ENCODE results near the gene CD58.

The CD58 gene

DNA sequence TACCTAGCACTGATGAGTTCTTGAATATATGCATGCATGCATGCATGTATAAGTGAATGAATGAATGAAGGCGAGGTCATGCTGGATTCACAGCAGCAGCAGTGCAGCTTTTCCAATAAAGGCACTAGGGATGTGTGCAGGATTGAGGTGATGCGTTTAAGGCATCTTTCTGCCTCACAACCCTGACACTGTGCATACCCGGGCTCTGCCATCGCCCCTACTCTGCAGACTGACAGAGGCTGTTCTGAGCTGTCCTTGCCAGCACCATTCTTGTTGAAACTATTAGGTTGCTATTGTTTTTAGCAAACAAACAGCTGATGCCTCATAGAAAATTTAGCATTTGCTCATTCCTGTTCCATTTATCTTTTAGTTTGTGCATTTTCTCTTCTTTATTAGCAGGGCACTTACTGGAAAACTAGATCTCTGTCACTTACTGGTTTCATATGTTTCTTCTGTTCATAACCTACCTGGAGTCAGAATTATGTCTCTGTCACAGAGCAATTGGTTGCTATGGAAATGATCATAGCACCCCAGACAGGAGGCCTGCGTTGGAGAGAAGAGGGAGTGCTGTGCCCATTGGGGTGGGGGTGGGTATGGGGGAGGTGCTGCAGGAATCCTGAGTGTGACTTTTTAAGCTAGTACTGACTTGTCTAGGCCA lies 79.0 kb downstream of the CD58 start:
- DNase-seq: no peak

GRCh38 chr1:116490588-116490987 lies 80.2 kb downstream of the CD58 start:
- no peak for DNase-seq

GRCh38 chr1:116489231-116489697 lies 81.6 kb downstream of the CD58 start:
- DNase-seq: no peak

DNA sequence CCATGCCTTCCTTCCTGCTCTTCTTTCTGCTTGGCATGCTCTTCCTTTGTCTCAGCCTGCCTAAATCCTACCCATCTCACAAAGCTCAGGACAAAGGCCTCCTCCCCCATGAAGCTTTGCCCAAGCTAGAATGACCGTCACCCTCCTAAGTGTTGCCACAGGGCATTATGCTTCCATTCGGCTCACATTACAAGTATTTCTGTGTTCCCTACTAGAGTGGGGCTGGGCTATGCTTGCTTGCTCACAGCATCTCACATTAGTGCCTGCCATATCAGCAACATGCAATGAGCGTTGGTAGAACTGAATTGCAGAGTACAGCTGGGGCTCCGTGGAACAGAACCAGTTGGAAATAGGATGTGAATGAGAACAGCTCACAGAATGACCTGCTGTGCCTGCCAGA lies 82.8 kb downstream of the CD58 start:
- DNase-seq: no peak

DNA sequence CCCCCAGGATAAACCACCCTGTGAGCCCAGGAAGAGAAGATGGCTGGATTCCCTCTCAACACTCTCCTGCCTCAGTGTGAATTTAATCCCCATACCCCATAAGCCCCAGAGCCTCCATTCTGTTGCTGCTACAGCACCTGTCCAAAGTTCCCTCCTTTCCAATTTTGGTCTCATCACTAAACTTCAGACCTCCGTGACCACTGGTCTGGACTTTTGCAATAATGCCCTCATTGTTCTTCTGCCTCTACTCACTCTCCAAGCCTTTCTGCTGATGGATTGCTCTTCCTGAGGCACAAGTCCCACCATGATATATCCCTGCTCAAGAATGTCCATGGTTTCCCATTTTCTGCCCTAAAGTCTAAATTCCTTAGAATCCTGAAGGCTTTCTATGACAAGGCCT lies 83.2 kb downstream of the CD58 start:
- DNase-seq: no peak

DNA sequence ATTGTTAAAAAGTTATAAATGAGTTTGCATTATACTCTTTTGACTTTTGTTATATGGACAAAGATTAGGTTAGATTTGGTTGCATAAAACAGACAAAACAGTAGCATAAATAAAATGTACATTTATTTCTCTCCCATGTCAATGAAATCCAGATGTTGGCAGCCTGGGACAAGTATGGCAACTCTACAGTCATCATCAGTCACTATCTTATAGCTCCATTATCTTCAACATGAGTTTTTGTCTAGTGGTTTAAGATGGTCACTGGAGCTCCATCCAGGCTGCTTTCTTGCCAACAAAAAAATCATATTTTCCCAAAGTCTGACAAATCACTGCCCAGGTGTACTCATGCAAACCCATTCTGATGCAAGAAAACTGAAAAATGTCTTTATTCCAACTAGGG lies 83.8 kb downstream of the CD58 start:
- DNase-seq: no peak

DNA sequence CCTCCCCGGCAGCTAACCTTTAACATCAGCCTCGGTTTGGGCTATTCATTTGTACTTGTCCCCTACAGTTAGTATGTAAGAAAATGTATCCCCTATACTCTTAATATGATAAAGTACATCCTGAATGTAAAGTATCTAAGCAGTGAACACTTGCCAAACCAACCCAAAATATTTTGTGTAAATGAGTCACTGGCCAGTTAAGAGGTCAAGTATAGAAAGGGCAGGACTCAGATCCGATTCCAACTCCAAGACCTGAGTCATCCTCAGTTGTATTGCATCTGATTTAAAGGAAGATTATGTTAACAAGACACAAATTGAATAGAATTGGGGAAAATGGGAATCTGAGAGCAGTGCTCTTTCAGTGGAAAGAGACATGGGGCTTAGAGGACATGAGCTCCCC lies 84.4 kb downstream of the CD58 start:
- DNase-seq: no peak

DNA sequence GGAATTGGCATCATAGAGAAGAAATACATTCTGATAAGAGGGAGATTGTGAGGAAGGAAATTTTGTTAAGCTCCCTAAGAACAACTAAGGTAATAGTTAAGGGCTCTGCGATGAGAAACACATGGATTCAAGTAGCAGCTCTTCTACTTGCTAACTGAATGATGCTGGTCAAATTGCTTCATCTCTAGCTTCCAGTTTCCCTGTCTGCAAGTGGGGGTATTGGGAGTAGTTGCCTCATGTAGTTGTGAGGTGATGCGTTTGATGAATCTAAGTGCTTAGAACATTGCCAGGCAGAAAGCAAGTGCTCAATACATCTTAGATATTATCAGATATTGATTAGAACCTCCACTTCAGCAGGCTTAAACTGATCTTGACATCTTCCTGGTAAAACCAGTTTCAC lies 84.8 kb downstream of the CD58 start:
- DNase-seq: no peak

DNA sequence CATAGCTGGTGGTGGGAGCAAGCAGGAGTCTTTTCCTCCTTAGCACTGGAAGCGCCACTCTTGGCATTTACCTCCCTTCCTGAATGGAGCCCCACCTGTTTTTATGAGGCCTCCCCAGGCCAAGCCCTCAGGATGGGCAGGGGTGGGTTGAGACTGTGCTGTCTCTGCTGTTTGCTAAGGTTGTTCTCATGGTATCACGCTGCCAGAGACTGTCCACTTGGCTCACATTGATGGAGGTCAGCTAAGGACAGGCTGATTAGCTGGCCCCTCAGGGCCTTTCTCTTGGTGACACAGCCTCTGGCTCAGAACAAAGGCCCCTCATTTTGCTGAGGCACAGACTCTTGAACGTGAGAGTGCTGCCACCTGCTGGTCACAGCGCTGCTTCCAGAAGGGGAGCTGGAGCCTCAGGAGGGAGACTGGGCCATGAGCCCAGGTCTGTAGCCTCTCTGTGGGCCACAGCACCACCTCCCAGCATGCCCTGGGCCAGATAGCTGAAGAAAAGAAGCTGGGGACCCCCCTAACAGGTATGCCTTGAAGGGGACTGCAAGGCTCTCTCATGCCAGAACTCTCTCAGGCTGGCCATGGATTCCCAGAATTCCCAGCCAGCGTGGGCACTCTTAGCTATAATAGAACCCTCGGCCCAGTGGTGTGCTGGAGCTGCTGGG lies 85.6 kb downstream of the CD58 start:
- DNase-seq: peak; percentile 72

DNA sequence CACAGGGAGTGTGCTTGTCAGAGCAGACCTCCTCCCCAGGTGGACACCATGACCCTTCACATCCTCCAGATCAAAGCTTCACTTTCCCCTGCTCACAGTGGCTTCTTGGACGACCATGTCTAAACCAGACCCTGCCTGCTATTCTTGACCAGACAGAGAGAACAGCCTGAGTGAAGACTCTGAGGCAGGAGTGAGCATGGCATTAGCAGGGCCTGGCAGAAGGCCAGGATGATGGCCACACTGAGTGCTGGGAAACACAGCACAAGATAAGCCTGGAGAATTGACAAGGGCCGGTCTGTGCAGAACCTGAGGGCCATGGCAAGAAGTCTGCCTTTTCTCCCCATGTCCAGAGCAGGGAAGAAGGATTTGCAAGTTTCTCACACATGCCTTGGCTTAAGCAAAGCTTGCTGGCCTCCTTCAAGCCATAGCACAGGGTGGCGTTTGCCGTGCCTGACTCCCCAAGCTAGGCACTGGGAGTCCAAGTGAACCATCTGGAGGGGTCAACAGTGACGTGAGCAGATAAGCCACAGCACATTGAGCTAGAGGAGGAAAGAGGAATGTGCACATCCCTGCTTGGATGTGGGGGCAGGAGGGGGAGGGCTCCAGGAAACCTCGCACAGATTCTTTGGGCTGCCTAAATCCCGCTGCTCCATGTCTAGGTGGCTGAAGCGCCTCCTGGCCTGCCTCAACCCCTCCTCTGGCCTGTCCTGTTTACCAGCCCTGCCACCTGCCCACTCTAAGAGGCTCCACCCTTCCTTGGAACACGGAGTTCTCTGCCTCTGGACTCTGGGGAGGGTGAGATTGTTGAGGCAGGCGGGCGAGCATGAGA lies 87.1 kb downstream of the CD58 start:
- no peak for DNase-seq

GRCh38 chr1:116482490-116482889 lies 88.3 kb downstream of the CD58 start:
- no peak for DNase-seq

- DNase-seq: no peak
Observed at GRCh38 chr1:116481934-116482333, 88.9 kb downstream of the CD58 start.

GRCh38 chr1:116478621-116479020 lies 92.2 kb downstream of the CD58 start:
- DNase-seq: no peak

- DNase-seq: no peak
Observed at GRCh38 chr1:116477429-116477828, 93.4 kb downstream of the CD58 start.

- no peak for DNase-seq
Observed at GRCh38 chr1:116476321-116476720, 94.5 kb downstream of the CD58 start.

- no peak for DNase-seq
Observed at GRCh38 chr1:116475850-116476218, 95.0 kb downstream of the CD58 start.

DNA sequence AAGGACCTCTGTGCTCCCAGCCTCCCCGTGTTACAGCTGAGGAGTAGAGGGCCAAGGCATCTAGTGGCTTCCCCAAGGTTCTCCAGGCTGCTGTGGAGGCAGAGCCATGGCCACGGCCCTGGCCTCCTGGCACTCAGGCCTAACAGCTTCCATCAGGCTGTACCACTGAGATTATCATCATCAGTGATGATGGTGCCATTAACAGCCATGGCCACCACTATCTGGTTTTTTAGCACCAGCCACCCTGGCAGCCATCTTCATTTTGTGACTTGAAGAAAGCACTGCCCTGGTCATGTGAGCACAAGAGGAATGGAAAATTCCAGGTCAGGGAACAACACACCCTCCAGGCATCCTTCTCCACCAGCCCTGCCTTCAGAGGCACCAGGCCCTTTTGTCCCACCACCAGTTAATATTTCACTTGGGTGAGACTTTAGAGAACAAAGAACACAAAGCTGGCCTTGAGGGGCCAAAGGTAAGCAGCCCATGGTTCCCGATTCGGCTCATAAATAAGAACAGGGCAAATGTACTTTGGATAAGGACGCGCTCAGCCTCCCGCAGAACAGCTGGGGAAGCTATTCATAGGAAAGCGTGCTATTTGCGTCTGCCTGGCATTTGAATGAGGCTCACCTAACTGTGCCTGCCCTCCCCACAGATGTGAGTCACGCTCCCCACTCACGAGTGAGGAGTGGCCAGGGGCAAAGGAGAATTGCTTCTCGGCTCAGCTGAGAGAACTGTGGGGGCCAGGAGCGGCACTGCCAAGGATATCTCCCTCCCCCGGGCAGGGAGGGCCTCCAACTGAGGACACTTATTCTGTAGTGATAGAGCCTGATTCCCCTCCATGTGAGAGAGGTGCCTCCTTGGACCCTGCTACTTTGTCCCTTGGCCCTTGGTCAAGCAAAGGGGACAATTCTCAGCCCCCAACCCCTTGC lies 95.6 kb downstream of the CD58 start:
- no peak for DNase-seq

DNA sequence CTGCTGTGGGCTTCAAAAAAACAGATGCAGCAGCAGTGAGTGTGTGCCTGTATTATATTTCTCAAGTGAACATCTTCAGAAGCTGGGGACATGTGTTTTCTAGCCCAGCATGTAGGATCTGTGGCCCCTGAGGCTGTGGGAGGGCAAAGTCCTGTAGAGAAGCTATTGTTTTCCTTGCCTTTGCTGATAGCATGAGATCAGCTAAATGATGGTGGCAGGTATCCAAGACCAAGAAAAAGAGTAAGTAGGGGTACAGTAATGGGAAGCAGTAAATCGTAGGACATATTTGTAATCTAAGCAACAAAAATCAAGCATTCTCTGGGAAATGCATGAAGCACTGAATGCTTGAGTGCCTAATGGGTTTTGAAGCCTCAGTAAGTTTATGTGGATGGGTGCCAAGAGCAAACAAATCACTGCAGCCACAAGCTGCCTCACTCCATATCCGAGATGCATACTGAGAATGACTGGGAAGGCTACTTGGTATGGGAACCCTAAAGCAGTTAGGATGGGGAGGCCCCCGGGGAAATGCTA lies 98.3 kb downstream of the CD58 start:
- no peak for DNase-seq

DNA sequence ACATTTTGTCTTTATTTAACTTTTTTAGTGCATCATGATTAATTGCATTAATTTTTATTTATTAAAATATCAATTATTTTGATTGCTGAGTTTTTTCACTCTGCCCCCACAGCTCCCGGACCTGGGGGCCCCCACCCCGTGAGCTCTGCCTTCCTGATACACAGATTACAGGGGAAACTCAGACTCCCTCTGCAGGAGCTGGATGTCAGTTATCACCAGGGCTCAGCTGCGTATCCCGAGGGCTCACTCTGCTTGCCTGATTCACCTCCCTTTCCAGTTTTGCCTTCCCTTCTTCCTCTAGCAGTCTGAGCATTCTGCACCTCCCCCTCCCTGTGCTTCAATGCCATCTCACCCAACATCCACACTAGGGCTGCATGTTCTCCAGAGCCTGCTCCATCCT lies 99.6 kb downstream of the CD58 start:
- DNase-seq: no peak

DNA sequence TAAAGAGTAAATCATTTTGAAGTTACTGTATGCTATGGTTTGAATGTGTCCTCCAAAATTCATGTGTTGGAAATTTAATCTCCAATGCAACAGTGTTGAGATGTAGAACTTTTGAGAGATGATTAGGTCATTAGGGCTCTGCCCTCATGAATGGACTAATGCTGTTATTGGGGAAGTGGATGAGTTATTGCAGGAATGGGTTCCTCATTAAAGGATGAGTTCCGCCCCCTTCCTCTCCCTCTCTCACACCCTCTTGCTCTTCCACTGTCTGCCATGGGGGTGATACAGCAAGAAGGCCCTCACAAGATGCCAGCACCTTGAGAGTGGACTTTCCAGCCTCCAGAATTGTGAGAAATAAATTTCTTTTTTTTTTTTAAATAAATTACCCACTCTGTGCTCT lies 100.2 kb downstream of the CD58 start:
- DNase-seq: no peak

DNA sequence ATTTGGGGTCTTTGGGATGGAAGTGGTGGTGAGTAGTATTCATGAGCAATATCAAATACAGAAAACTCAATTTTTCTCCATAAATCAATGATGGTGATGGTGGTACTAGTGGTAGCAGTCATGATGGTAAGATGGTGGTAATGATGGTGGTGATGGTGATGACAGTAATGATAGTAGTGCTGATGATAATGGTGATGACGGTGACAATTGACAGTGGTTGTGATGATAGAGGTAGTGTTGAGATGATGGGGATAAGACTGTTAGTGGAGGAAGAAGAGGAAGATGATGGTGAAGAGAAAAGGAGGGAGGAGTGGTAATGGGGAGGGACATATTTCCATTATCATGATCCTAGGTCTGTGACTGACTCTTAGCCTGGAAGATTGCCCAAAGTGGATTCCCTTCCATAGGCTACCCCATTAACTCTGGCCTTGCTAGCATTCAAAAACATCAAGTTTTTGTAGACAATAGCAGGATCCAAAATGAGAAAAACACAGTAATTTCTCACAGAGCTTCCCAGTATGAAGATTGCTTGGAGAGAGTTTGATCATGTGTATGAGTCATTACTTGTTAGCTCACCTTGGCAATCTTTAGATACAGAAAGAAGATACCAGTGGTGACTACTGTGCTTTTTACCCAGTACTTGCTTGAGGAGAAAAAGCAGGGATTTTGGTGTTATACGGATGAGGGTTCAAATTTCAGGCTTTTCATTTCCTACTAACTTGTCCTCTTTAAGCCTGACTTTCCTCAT lies 103.8 kb downstream of the CD58 start:
- no peak for DNase-seq
